ENCODE measurements around the gene GREB1. TPM values are rescaled to one million over a fixed set of nuclear protein-coding genes. Genes with fewer than 3 reads are reported as not detected.

Gene GREB1
- total and polyA plus RNA-seq, 2 experiments from 2014 or later = 12.0 to 35.0 TPM

DNA sequence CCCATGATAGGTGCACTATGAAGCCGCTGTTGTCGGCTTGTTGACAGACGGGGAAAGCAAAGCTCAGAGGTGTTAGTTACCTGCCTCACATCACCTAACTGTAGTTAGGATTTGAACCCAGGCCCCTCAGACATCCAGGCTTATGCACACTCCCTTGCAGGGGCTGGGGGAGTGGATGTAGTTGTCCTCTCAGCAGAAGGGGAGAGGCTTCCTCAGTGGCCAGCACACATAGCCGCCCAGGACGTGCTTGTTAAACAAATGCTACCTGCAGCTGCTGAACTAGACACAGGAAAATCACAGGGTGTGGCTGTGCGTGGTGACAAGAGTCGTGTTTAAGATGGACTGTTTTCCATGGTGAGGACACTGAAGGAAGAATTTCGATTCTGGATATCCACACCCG is 39.2 kb downstream of the GREB1 start (continued):
- TF ChIP-seq, protein P1, sequence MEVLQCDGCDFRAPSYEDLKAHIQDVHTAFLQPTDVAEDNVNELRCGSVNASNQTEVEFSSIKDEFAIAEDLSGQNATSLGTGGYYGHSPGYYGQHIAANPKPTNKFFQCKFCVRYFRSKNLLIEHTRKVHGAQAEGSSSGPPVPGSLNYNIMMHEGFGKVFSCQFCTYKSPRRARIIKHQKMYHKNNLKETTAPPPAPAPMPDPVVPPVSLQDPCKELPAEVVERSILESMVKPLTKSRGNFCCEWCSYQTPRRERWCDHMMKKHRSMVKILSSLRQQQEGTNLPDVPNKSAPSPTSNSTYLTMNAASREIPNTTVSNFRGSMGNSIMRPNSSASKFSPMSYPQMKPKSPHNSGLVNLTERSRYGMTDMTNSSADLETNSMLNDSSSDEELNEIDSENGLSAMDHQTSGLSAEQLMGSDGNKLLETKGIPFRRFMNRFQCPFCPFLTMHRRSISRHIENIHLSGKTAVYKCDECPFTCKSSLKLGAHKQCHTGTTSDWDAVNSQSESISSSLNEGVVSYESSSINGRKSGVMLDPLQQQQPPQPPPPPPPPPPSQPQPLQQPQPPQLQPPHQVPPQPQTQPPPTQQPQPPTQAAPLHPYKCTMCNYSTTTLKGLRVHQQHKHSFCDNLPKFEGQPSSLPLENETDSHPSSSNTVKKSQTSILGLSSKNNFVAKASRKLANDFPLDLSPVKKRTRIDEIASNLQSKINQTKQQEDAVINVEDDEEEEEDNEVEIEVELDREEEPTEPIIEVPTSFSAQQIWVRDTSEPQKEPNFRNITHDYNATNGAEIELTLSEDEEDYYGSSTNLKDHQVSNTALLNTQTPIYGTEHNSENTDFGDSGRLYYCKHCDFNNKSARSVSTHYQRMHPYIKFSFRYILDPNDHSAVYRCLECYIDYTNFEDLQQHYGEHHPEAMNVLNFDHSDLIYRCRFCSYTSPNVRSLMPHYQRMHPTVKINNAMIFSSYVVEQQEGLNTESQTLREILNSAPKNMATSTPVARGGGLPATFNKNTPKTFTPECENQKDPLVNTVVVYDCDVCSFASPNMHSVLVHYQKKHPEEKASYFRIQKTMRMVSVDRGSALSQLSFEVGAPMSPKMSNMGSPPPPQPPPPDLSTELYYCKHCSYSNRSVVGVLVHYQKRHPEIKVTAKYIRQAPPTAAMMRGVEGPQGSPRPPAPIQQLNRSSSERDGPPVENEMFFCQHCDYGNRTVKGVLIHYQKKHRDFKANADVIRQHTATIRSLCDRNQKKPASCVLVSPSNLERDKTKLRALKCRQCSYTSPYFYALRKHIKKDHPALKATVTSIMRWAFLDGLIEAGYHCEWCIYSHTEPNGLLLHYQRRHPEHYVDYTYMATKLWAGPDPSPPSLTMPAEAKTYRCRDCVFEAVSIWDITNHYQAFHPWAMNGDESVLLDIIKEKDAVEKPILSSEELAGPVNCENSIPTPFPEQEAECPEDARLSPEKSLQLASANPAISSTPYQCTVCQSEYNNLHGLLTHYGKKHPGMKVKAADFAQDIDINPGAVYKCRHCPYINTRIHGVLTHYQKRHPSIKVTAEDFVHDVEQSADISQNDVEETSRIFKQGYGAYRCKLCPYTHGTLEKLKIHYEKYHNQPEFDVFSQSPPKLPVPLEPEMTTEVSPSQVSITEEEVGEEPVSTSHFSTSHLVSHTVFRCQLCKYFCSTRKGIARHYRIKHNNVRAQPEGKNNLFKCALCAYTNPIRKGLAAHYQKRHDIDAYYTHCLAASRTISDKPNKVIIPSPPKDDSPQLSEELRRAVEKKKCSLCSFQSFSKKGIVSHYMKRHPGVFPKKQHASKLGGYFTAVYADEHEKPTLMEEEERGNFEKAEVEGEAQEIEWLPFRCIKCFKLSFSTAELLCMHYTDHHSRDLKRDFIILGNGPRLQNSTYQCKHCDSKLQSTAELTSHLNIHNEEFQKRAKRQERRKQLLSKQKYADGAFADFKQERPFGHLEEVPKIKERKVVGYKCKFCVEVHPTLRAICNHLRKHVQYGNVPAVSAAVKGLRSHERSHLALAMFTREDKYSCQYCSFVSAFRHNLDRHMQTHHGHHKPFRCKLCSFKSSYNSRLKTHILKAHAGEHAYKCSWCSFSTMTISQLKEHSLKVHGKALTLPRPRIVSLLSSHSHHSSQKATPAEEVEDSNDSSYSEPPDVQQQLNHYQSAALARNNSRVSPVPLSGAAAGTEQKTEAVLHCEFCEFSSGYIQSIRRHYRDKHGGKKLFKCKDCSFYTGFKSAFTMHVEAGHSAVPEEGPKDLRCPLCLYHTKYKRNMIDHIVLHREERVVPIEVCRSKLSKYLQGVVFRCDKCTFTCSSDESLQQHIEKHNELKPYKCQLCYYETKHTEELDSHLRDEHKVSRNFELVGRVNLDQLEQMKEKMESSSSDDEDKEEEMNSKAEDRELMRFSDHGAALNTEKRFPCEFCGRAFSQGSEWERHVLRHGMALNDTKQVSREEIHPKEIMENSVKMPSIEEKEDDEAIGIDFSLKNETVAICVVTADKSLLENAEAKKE (CRISPR knock-in tag; IDR thresholded peaks at IDR 0.05) = no peak
- no peak for TF ChIP-seq STAT1 (IDR thresholded peaks at IDR 0.05; ENCODE audit: unreplicated experiment)
- no peak for TF ChIP-seq ZNF331 (CRISPR knock-in tag; IDR thresholded peaks at IDR 0.05; ENCODE audit: low read depth)
- TF ChIP-seq ZNF114 (CRISPR knock-in tag; IDR thresholded peaks at IDR 0.05) = no peak
- TF ChIP-seq EZH2phosphoT487 (IDR thresholded peaks at IDR 0.05; ENCODE audit: unreplicated experiment) = no peak
- no peak for TF ChIP-seq NANOG (IDR thresholded peaks at IDR 0.05; ENCODE audit: borderline replicate concordance)

DNA sequence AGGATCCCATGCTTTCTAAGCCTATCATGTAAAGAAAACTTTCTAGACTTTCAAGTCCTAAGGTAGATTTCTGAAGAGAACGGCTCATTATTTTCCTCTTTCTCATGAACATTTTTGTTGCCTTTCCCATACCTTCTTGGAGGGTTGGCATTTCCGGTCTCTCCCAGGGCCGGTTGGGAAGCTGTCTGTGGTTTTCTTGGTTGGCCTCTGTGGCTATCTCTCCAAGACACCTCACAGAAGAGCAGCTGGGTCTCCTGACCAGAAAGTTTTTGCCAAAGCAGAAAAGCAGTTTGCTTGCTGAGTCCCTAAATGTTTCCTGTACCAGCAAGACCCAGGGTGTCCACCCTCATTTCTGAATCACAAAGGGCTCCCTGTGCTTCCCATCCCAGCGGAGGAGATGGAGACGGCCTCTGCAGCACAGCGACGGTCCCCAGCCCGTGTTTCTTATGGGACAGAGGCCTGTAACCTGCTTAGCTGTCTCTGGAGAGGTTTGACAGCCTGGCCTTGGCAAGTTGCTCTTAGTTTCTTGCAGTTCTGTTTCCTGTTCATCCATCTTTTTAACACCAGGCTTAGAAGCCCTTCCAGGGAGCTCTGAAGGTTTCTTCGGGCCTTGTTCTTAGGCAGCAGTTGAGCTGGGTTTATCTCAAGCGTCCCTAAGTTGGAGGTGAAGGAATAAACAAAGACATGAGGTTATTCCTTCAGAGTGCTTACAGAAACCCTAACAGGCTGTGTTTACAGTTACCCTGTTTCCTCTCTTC is 39.8 kb downstream of the GREB1 start:
- H4K20me1 ChIP-seq (replicated peaks; ENCODE audit: insufficient read depth) = no peaks in the 10 kb centered on the region; the same call in none of the 2 replicates
- H3K4me3 ChIP-seq = no peak overlapping the region
- H3K4me1 Mint-ChIP-seq = peaks cover 38% of the 10 kb centered on the region
- H3K4me2 ChIP-seq = peak overlapping the region; percentile 41
- no peaks in the 10 kb centered on the region for H3K9me2 ChIP-seq (ENCODE audit: insufficient read depth)
- peak overlapping the region; percentile 15 for H3K27ac ChIP-seq (ENCODE audit: low read depth)
- no peaks in the 10 kb centered on the region for H3K9me3 Mint-ChIP-seq
- H3K4me3 Mint-ChIP-seq = peak overlapping the region; percentile 17; the same call in 1 of the 3 replicates
- no peak overlapping the region for H2AFZ ChIP-seq
- ATAC-seq (peak; percentile 86), DNase-seq (ENCODE audit: low spot score) (peak; percentile 42)
- peaks cover 5% of the 10 kb centered on the region for H3K27me3 Mint-ChIP-seq (ENCODE audit: insufficient read depth, low read depth, poor library complexity)
- no peaks in the 10 kb centered on the region for H3K79me2 ChIP-seq (replicated peaks; ENCODE audit: insufficient read depth)
- H3K4me1 ChIP-seq (ENCODE audit: insufficient read depth) = peaks cover 16% of the 10 kb centered on the region
- no peaks in the 10 kb centered on the region for H3K27me3 ChIP-seq (ENCODE audit: insufficient read depth)
- H3F3A ChIP-seq (replicated peaks; ENCODE audit: low read depth) = no peaks in the 10 kb centered on the region
- H3K36me3 Mint-ChIP-seq (ENCODE audit: low read depth) = peaks cover 21% of the 10 kb centered on the region
- no peak overlapping the region; the same call in 1 of the 2 replicates for H3K27ac Mint-ChIP-seq
- no peaks in the 10 kb centered on the region; the same call in 1 of the 2 replicates for H3K36me3 ChIP-seq (ENCODE audit: insufficient read depth)
- TF ChIP-seq EZH2 (IDR thresholded peaks at IDR 0.05; ENCODE audit: low read depth, unreplicated experiment) (no peak), CREB1 (CRISPR knock-in tag; IDR thresholded peaks at IDR 0.05; ENCODE audit: low read depth) (no peak), NANOG (IDR thresholded peaks at IDR 0.05; ENCODE audit: borderline replicate concordance) (no peak), STAT1 (IDR thresholded peaks at IDR 0.05; ENCODE audit: unreplicated experiment) (no peak), JUNB (IDR thresholded peaks at IDR 0.05; ENCODE audit: unreplicated experiment) (no peak)
- TF ChIP-seq, protein P2, sequence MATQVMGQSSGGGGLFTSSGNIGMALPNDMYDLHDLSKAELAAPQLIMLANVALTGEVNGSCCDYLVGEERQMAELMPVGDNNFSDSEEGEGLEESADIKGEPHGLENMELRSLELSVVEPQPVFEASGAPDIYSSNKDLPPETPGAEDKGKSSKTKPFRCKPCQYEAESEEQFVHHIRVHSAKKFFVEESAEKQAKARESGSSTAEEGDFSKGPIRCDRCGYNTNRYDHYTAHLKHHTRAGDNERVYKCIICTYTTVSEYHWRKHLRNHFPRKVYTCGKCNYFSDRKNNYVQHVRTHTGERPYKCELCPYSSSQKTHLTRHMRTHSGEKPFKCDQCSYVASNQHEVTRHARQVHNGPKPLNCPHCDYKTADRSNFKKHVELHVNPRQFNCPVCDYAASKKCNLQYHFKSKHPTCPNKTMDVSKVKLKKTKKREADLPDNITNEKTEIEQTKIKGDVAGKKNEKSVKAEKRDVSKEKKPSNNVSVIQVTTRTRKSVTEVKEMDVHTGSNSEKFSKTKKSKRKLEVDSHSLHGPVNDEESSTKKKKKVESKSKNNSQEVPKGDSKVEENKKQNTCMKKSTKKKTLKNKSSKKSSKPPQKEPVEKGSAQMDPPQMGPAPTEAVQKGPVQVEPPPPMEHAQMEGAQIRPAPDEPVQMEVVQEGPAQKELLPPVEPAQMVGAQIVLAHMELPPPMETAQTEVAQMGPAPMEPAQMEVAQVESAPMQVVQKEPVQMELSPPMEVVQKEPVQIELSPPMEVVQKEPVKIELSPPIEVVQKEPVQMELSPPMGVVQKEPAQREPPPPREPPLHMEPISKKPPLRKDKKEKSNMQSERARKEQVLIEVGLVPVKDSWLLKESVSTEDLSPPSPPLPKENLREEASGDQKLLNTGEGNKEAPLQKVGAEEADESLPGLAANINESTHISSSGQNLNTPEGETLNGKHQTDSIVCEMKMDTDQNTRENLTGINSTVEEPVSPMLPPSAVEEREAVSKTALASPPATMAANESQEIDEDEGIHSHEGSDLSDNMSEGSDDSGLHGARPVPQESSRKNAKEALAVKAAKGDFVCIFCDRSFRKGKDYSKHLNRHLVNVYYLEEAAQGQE (IDR thresholded peaks at IDR 0.05; ENCODE audit: unreplicated experiment) = no peak
- TF ChIP-seq, protein P3, sequence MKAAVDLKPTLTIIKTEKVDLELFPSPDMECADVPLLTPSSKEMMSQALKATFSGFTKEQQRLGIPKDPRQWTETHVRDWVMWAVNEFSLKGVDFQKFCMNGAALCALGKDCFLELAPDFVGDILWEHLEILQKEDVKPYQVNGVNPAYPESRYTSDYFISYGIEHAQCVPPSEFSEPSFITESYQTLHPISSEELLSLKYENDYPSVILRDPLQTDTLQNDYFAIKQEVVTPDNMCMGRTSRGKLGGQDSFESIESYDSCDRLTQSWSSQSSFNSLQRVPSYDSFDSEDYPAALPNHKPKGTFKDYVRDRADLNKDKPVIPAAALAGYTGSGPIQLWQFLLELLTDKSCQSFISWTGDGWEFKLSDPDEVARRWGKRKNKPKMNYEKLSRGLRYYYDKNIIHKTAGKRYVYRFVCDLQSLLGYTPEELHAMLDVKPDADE (IDR thresholded peaks at IDR 0.05) = no peak
- TF ChIP-seq, protein P4, sequence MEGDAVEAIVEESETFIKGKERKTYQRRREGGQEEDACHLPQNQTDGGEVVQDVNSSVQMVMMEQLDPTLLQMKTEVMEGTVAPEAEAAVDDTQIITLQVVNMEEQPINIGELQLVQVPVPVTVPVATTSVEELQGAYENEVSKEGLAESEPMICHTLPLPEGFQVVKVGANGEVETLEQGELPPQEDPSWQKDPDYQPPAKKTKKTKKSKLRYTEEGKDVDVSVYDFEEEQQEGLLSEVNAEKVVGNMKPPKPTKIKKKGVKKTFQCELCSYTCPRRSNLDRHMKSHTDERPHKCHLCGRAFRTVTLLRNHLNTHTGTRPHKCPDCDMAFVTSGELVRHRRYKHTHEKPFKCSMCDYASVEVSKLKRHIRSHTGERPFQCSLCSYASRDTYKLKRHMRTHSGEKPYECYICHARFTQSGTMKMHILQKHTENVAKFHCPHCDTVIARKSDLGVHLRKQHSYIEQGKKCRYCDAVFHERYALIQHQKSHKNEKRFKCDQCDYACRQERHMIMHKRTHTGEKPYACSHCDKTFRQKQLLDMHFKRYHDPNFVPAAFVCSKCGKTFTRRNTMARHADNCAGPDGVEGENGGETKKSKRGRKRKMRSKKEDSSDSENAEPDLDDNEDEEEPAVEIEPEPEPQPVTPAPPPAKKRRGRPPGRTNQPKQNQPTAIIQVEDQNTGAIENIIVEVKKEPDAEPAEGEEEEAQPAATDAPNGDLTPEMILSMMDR (conservative IDR thresholded peaks at IDR 0.05; ENCODE audit: low read depth in 2 of 2) = no peak
